Measurements from ENCODE around the gene SMIM44. TPM values are rescaled to one million over a fixed set of nuclear protein-coding genes. Genes with fewer than 3 reads are reported as not detected.

Gene SMIM44
- polyA plus RNA-seq, 1 donor (not counting 4 experiments of a cell fraction or from before 2014, with no cell fraction given) = not detected

GRCh38 chr19:3524078-3524842 is 41.0 kb upstream of the SMIM44 start:
- Histone ChIP-seq H3K4me1 (ENCODE audit: control insufficient read depth, extremely low read depth, insufficient read depth, low read length) (peaks cover 16% of the 10 kb centered on the region), H3K9me3 (ENCODE audit: control insufficient read depth, low read depth, low read length) (no peaks in the 10 kb centered on the region), H2AFZ (ENCODE audit: control insufficient read depth, low read length) (no peak overlapping the region), H4K20me1 (ENCODE audit: control insufficient read depth, extremely low read depth, insufficient read depth, low read length) (peaks cover 33% of the 10 kb centered on the region), H3K27me3 (ENCODE audit: control insufficient read depth, extremely low read depth, insufficient read depth, low read length) (no peaks in the 10 kb centered on the region), H3K27ac (ENCODE audit: control insufficient read depth, insufficient read depth, low read length) (no peak overlapping the region), H3K4me3 (ENCODE audit: control insufficient read depth in 2 of 3, extremely low read depth in 1 of 3, insufficient read depth in 2 of 3, low read depth in 1 of 3, low read length in 3 of 3) (no peak overlapping the region), H3K9me1 (ENCODE audit: control insufficient read depth, extremely low read depth, insufficient read depth, low read length) (peaks cover 2% of the 10 kb centered on the region), H3K9ac (ENCODE audit: control insufficient read depth, extremely low read depth, insufficient read depth, low read length) (no peak overlapping the region), H3K79me2 (ENCODE audit: control insufficient read depth, insufficient read depth, low read length) (peaks cover 34% of the 10 kb centered on the region), H3K36me3 (ENCODE audit: control insufficient read depth in 2 of 2, extremely low read depth in 1 of 2, insufficient read depth in 2 of 2, low read length in 2 of 2) (peaks cover 21 to 25% of the 10 kb centered on the region in 2 experiments), H3K4me2 (ENCODE audit: control insufficient read depth, extremely low read depth, insufficient read depth, low read depth, low read length) (no peak overlapping the region)
- FAIRE-seq (no peak), DNase-seq (ENCODE audit: low read depth, low spot score) (no peak)
- dilution Hi-C loops (cut with MboI; ENCODE audit: extremely low pct_ligation_motif_present, low sequenced_read_pairs) = no loop called here
- TF ChIP-seq EZH2 (IDR thresholded peaks at IDR 0.05; ENCODE audit: low read length) (no peak), CTCF (optimal IDR thresholded peaks at IDR 0.05 in 1 of 3, IDR thresholded peaks at IDR 0.05 in 1 of 3, conservative IDR thresholded peaks at IDR 0.05 in 1 of 3; ENCODE audit: extremely low read depth in 1 of 3, insufficient read depth in 2 of 3, low read length in 3 of 3) (no peak)

DNA sequence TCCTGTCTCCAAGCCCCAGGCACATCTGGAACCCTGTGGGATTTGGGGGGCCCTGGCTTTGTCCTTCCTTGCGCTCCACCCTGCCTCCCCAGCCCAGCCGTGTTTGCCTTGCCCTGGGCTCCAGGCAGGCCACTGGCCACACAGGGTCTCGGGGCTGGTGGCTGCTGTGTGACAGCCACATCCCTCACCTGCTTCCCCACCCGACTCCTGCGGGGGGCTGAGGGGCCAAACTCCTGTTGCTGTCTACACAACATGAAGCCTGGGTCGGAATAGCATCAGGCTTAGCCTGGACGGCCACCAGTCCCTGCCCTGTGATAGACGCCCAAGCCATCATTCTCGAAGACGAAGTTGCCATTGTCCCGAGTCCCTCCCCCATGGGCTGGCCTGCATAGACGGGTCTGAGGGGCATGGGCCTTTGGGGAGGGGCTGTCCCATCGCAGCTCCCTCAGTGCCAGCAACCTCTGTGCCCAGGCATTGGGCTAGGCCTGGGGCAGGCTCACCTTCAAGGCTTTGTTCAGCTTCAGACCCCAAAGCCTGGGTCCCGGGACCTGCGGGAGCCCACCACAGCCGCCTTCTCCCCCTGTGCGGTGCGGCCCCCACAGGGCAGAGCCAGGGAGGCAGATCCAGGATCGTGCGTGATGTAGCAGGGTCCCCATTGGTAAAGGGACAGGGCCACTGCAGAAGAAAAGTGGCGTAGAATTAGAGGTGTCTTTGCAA is 40.3 kb upstream of the SMIM44 start:
- Histone ChIP-seq H3K27me3 (ENCODE audit: control insufficient read depth, extremely low read depth, insufficient read depth, low read length) (no peaks in the 10 kb centered on the region), H3K9me3 (ENCODE audit: control insufficient read depth, low read depth, low read length) (no peaks in the 10 kb centered on the region), H3K79me2 (ENCODE audit: control insufficient read depth, insufficient read depth, low read length) (peaks cover 41% of the 10 kb centered on the region), H3K4me3 (ENCODE audit: control insufficient read depth in 2 of 3, extremely low read depth in 1 of 3, insufficient read depth in 2 of 3, low read depth in 1 of 3, low read length in 3 of 3) (no peak overlapping the region), H3K4me2 (ENCODE audit: control insufficient read depth, extremely low read depth, insufficient read depth, low read depth, low read length) (no peak overlapping the region), H3K9me1 (ENCODE audit: control insufficient read depth, extremely low read depth, insufficient read depth, low read length) (peaks cover 2% of the 10 kb centered on the region), H3K9ac (ENCODE audit: control insufficient read depth, extremely low read depth, insufficient read depth, low read length) (no peak overlapping the region), H4K20me1 (ENCODE audit: control insufficient read depth, extremely low read depth, insufficient read depth, low read length) (peaks cover 40% of the 10 kb centered on the region), H3K27ac (ENCODE audit: control insufficient read depth, insufficient read depth, low read length) (no peak overlapping the region), H3K4me1 (ENCODE audit: control insufficient read depth, extremely low read depth, insufficient read depth, low read length) (peaks cover 16% of the 10 kb centered on the region), H2AFZ (ENCODE audit: control insufficient read depth, low read length) (no peak overlapping the region), H3K36me3 (ENCODE audit: control insufficient read depth in 2 of 2, extremely low read depth in 1 of 2, insufficient read depth in 2 of 2, low read length in 2 of 2) (peaks cover 21 to 25% of the 10 kb centered on the region in 2 experiments)
- TF ChIP-seq EZH2 (IDR thresholded peaks at IDR 0.05; ENCODE audit: low read length) (no peak), CTCF (optimal IDR thresholded peaks at IDR 0.05 in 1 of 3, IDR thresholded peaks at IDR 0.05 in 1 of 3, conservative IDR thresholded peaks at IDR 0.05 in 1 of 3; ENCODE audit: extremely low read depth in 1 of 3, insufficient read depth in 2 of 3, low read length in 3 of 3) (no peak)
- dilution Hi-C loops (cut with MboI; ENCODE audit: extremely low pct_ligation_motif_present, low sequenced_read_pairs) = no loop called here
- FAIRE-seq = no peak
- no peak for DNase-seq (ENCODE audit: low read depth, low spot score)
